HG03575 (cell line): ENCODE measurements around the gene PYCARD.
"Not testable (repeated sequence)": the region's sequence is repeated elsewhere in the genome, so short reads cannot be mapped to it uniquely, and the experiment has no call there.

Experiments
- ATAC-seq: cut with Tn5 transposase; IDR thresholded peaks from one replicate; pipeline ENCODE4 v1.9.1; 2021; ENCODE audit not compliant: unreplicated experiment, insufficient number of reproducible peaks, low FRiP score; ENCODE audit errors: extremely low read depth

The PYCARD gene

GRCh38 chr16:31216422-31217135 is 14.0 kb upstream of the PYCARD start, which contains the start of gene PYDC1:
Gene PYDC1 (minus strand): TSS chr16:31217135. CDS start chr16:31217028, 107 bp downstream.
- ATAC-seq: no peak

GRCh38 chr16:31215287-31216162 is 13.0 kb upstream of the PYCARD start:
- no peak for ATAC-seq

GRCh38 chr16:31214708-31215286 is 12.2 kb upstream of the PYCARD start:
- ATAC-seq: no peak

GRCh38 chr16:31213877-31214707 is 11.5 kb upstream of the PYCARD start, which contains the start of gene TRIM72:
Gene TRIM72 (plus strand): TSS chr16:31214119. CDS start chr16:31214739, 620 bp downstream.
- no peak for ATAC-seq

GRCh38 chr16:31213342-31213741 is 10.8 kb upstream of the PYCARD start:
- ATAC-seq: no peak

GRCh38 chr16:31206776-31207175 is 4.2 kb upstream of the PYCARD start:
- ATAC-seq: no peak

- ATAC-seq: no peak
These were observed 2.5 kb upstream of the PYCARD start for GRCh38 chr16:31204871-31205666.

- ATAC-seq: no peak
These were observed 762 bp downstream of the PYCARD start for GRCh38 chr16:31201582-31202413.

- ATAC-seq: no peak
These were observed 1.6 kb downstream of the PYCARD start for GRCh38 chr16:31200821-31201568.

- ATAC-seq: not testable (repeated sequence)
These were observed 2.4 kb downstream of the PYCARD start for GRCh38 chr16:31200111-31200510.

- no peak for ATAC-seq
These were observed 3.0 kb downstream of the PYCARD start for GRCh38 chr16:31199430-31200041.

- ATAC-seq: no peak
These were observed 4.2 kb downstream of the PYCARD start for GRCh38 chr16:31198207-31198882.

- ATAC-seq: no peak
These were observed 6.1 kb downstream of the PYCARD start for GRCh38 chr16:31196324-31197088.

- not testable (repeated sequence) for ATAC-seq
These were observed 6.7 kb downstream of the PYCARD start for GRCh38 chr16:31195861-31196260.

GRCh38 chr16:31194898-31195297 is 7.7 kb downstream of the PYCARD start:
- no peak for ATAC-seq
